ENCODE measurements around the gene ATP6V0B.

ATP6V0B gene

GRCh38 chr1:43935711-43936427 lies 38.9 kb upstream of the ATP6V0B start:
- DNase-seq (ENCODE audit: low read depth), result no peak
- H3K27me3 ChIP-seq (replicated peaks; ENCODE audit: control insufficient read depth, insufficient read depth, low read length), result peaks cover 25% of the 10 kb centered on the region
- H3K9ac ChIP-seq (ENCODE audit: low read length), result no peak overlapping the region
- no peak overlapping the region for H3K4me3 ChIP-seq (ENCODE audit: low read length)
- H3K9me3 ChIP-seq (ENCODE audit: control insufficient read depth, low read length), result no peaks in the 10 kb centered on the region
- no peaks in the 10 kb centered on the region for H3K36me3 ChIP-seq (ENCODE audit: control insufficient read depth, insufficient read depth, low read length, severe bottlenecking)
- H3K4me1 ChIP-seq (ENCODE audit: control insufficient read depth, insufficient read depth, low read length), result peaks cover 6% of the 10 kb centered on the region

DNA sequence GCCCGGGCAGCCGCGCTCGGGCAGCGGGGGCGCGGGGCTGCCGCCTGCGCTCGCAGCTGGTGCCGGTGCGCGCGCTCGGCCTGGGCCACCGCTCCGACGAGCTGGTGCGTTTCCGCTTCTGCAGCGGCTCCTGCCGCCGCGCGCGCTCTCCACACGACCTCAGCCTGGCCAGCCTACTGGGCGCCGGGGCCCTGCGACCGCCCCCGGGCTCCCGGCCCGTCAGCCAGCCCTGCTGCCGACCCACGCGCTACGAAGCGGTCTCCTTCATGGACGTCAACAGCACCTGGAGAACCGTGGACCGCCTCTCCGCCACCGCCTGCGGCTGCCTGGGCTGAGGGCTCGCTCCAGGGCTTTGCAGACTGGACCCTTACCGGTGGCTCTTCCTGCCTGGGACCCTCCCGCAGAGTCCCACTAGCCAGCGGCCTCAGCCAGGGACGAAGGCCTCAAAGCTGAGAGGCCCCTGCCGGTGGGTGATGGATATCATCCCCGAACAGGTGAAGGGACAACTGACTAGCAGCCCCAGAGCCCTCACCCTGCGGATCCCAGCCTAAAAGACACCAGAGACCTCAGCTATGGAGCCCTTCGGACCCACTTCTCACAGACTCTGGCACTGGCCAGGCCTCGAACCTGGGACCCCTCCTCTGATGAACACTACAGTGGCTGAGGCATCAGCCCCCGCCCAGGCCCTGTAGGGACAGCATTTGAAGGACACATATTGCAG lies 38.2 kb upstream of the ATP6V0B start:
- peak; percentile 52 for DNase-seq (ENCODE audit: low read depth)
- no peak overlapping the region for H3K9ac ChIP-seq (ENCODE audit: low read length)
- no peaks in the 10 kb centered on the region for H3K9me3 ChIP-seq (ENCODE audit: control insufficient read depth, low read length)
- H3K27me3 ChIP-seq (replicated peaks; ENCODE audit: control insufficient read depth, insufficient read depth, low read length), result peaks cover 25% of the 10 kb centered on the region
- H3K4me3 ChIP-seq (ENCODE audit: low read length), result peak overlapping the region; percentile 61
- H3K36me3 ChIP-seq (ENCODE audit: control insufficient read depth, insufficient read depth, low read length, severe bottlenecking), result no peaks in the 10 kb centered on the region
- peaks cover 6% of the 10 kb centered on the region for H3K4me1 ChIP-seq (ENCODE audit: control insufficient read depth, insufficient read depth, low read length)

DNA sequence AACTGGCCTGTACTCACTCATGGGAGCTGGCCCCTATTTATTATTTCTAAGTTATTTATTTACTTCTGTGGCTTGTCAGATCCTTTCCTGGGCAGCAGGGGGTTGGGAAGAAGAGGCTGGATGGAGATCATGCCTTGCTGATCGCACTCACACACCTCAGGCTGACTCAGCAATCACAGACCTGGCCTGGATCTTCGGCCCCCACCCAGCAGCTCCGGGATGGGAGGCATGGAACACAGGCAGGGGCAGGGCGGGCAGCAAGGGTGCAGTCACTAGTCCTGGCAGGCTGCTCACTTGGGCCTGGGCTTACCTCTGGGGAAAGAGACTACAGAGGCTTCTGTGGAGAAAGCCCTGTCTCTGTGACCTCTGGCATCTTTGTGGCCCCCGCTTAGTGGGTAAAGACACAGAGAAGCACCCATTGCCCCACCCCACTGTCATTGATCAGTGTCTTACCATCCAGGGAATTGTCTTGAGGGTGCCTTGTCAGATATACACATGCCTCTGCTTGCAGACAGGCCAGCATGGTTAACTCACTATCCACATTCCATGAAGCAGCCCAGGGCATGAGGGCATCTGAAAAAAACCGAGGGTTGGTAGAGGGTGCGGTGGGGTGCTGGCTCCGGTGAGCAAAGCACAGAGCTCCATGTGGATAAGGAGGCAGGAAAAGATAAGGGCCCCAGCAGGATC lies 37.4 kb upstream of the ATP6V0B start:
- Histone ChIP-seq H3K9me3 (ENCODE audit: control insufficient read depth, low read length) (no peaks in the 10 kb centered on the region), H3K9ac (ENCODE audit: low read length) (no peak overlapping the region), H3K4me3 (ENCODE audit: low read length) (no peak overlapping the region), H3K27me3 (replicated peaks; ENCODE audit: control insufficient read depth, insufficient read depth, low read length) (peaks cover 25% of the 10 kb centered on the region), H3K4me1 (ENCODE audit: control insufficient read depth, insufficient read depth, low read length) (peaks cover 6% of the 10 kb centered on the region), H3K36me3 (ENCODE audit: control insufficient read depth, insufficient read depth, low read length, severe bottlenecking) (no peaks in the 10 kb centered on the region)
- no peak for DNase-seq (ENCODE audit: low read depth)

GRCh38 chr1:43938383-43938782 lies 36.4 kb upstream of the ATP6V0B start:
- peaks cover 25% of the 10 kb centered on the region for H3K27me3 ChIP-seq (replicated peaks; ENCODE audit: control insufficient read depth, insufficient read depth, low read length)
- DNase-seq (ENCODE audit: low read depth), result no peak
- no peak overlapping the region for H3K9ac ChIP-seq (ENCODE audit: low read length)
- H3K4me3 ChIP-seq (ENCODE audit: low read length), result no peak overlapping the region
- H3K36me3 ChIP-seq (ENCODE audit: control insufficient read depth, insufficient read depth, low read length, severe bottlenecking), result no peaks in the 10 kb centered on the region
- no peaks in the 10 kb centered on the region for H3K9me3 ChIP-seq (ENCODE audit: control insufficient read depth, low read length)
- no peaks in the 10 kb centered on the region for H3K4me1 ChIP-seq (ENCODE audit: control insufficient read depth, insufficient read depth, low read length)

DNA sequence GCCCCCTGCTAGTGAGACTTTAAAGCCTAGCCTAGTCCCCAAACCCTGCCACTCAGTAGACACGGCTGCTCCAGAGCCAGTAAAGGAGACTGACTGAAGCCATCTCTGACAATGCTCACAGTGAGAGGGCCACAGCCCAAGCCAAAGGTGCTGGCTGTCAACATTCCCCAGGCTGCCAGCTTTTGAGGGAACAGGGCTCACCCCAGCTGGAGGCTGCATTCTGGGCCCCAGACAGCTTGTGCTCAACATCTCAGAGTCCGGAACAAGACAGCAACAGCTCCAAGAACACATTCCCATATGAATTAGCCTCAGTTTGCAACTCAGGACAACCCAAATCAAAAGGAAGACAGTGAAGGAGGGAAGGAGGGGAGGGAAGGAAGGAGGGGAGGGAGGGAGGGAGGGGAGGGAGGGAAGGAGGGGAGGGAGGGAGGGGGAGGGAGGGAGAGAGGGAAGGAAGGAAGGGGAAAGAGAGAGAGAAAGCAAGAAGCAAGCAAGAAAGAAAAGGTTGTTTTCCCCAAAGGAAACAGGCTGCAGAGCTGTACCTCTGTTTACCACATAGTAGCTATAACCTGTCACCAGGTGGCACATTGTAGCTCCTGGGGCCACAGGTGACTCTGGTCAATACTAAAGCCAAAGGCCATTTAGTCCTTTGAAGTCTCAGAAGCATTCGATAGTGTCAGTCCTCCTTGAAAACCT lies 35.7 kb upstream of the ATP6V0B start:
- Histone ChIP-seq H3K9ac (ENCODE audit: low read length) (no peak overlapping the region), H3K36me3 (ENCODE audit: control insufficient read depth, insufficient read depth, low read length, severe bottlenecking) (no peaks in the 10 kb centered on the region)
- no peak for DNase-seq (ENCODE audit: low read depth)

DNA sequence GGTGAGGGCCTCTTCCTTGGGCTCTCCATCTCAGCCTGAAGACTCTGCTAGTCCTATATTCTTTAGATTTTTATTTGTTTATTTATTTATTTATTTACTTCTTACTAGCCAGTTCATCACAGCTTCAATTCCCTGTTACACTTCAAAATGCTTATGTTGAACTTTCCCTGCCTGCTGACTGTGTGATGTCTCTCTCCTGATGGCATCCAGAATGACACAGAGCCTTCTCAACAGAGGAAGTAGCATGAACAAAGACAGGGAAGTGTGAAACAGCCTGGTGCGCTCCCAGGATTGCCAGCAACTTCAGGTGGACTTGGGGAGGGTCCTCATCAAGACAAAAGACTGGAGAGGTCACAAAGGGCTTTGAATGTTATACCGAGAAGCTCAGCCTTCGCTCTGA lies 32.3 kb upstream of the ATP6V0B start:
- no peaks in the 10 kb centered on the region for H3K36me3 ChIP-seq (ENCODE audit: control insufficient read depth, insufficient read depth, low read length, severe bottlenecking)
- no peak overlapping the region for H3K9ac ChIP-seq (ENCODE audit: low read length)
- no peak for DNase-seq (ENCODE audit: low read depth)
- H3K27me3 ChIP-seq (replicated peaks; ENCODE audit: control insufficient read depth, insufficient read depth, low read length), result peaks cover 13% of the 10 kb centered on the region
- H3K4me3 ChIP-seq (ENCODE audit: low read length), result no peak overlapping the region
- no peaks in the 10 kb centered on the region for H3K9me3 ChIP-seq (ENCODE audit: control insufficient read depth, low read length)
- peaks cover 8% of the 10 kb centered on the region for H3K4me1 ChIP-seq (ENCODE audit: control insufficient read depth, insufficient read depth, low read length)

More for the DNA sequence above, 35.7 kb upstream of the ATP6V0B start:
- no peak overlapping the region for H3K4me3 ChIP-seq (ENCODE audit: low read length)
- H3K9me3 ChIP-seq (ENCODE audit: control insufficient read depth, low read length), result no peaks in the 10 kb centered on the region
- H3K4me1 ChIP-seq (ENCODE audit: control insufficient read depth, insufficient read depth, low read length), result no peaks in the 10 kb centered on the region
- peaks cover 25% of the 10 kb centered on the region for H3K27me3 ChIP-seq (replicated peaks; ENCODE audit: control insufficient read depth, insufficient read depth, low read length)

- peaks cover 5% of the 10 kb centered on the region for H3K36me3 ChIP-seq (ENCODE audit: control insufficient read depth, insufficient read depth, low read length, severe bottlenecking)
- H3K9me3 ChIP-seq (ENCODE audit: control insufficient read depth, low read length), result no peaks in the 10 kb centered on the region
- H3K27me3 ChIP-seq (replicated peaks; ENCODE audit: control insufficient read depth, insufficient read depth, low read length), result no peaks in the 10 kb centered on the region
- H3K4me3 ChIP-seq (ENCODE audit: low read length), result no peak overlapping the region
- no peak for DNase-seq (ENCODE audit: low read depth)
- no peak overlapping the region for H3K9ac ChIP-seq (ENCODE audit: low read length)
- H3K4me1 ChIP-seq (ENCODE audit: control insufficient read depth, insufficient read depth, low read length), result peaks cover 21% of the 10 kb centered on the region
These were observed 29.9 kb upstream of the ATP6V0B start for GRCh38 chr1:43944860-43945259.

DNA sequence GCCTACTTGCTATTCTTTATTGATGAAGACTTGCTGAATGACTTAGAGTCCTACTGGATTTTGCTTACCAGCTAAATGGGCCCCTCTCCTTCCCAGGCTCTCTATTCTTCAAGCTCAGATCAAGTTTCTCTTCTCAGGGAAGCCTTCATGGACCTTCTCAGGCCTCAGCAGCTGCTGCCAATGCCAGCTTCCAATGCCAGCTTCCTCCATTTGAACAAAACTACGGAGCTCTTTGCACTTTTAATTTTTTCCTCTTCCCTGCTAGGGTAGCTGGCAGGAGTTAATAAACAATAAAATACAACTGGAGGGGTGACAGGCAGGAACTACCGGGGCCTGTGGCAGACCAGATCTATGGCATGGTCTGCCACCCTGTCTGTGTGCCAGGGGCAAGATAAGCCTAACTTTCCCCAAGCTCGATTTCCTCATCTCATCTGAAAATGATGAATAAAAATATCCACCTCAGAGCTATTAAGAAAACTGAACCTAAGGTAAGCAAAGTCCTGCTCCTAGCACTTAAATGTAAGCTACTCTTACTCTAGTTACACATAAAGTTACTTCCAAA lies 29.0 kb upstream of the ATP6V0B start:
- peaks cover 21% of the 10 kb centered on the region for H3K4me1 ChIP-seq (ENCODE audit: control insufficient read depth, insufficient read depth, low read length)
- H3K36me3 ChIP-seq (ENCODE audit: control insufficient read depth, insufficient read depth, low read length, severe bottlenecking), result peaks cover 14% of the 10 kb centered on the region
- no peaks in the 10 kb centered on the region for H3K9me3 ChIP-seq (ENCODE audit: control insufficient read depth, low read length)
- H3K9ac ChIP-seq (ENCODE audit: low read length), result peak overlapping the region; percentile 100
- no peak for DNase-seq (ENCODE audit: low read depth)
- peak overlapping the region; percentile 98 for H3K4me3 ChIP-seq (ENCODE audit: low read length)
- no peaks in the 10 kb centered on the region for H3K27me3 ChIP-seq (replicated peaks; ENCODE audit: control insufficient read depth, insufficient read depth, low read length)

- Histone ChIP-seq H3K9ac (ENCODE audit: low read length) (peak within 1 kb of the TSS; percentile 100), H3K36me3 (ENCODE audit: control insufficient read depth, insufficient read depth, low read length, severe bottlenecking) (peaks cover 14% of the 10 kb centered on the region), H3K4me1 (ENCODE audit: control insufficient read depth, insufficient read depth, low read length) (peaks cover 23% of the 10 kb centered on the region), H3K27me3 (replicated peaks; ENCODE audit: control insufficient read depth, insufficient read depth, low read length) (no peaks in the 10 kb centered on the region), H3K4me3 (ENCODE audit: low read length) (peak within 1 kb of the TSS; percentile 98), H3K9me3 (ENCODE audit: control insufficient read depth, low read length) (no peaks in the 10 kb centered on the region)
- DNase-seq (ENCODE audit: low read depth), result peak; percentile 98
These were observed 28.3 kb upstream of the ATP6V0B start, which contains the start of gene IPO13 for GRCh38 chr1:43946236-43947060. IPO13 (plus strand) TSS chr1:43946950; CDS start chr1:43947601, 651 bp downstream.
